Activated naive CD8-positive, alpha-beta T cell treated with anti-CD3 and anti-CD28 coated beads for 36 hours (primary cell): ENCODE results near the gene PRG2. TPM values are rescaled to one million over a fixed set of nuclear protein-coding genes. Genes with fewer than 3 reads are reported as not detected.

Experiments
- DNase-seq: peaks from one replicate; pipeline ENCODE4 v3.0.0; 2021
- H3K27ac Mint-ChIP-seq: one replicate; pipeline ENCODE4 v1.8.0; 2022; ENCODE audit warnings: mild to moderate bottlenecking, moderate library complexity, mixed read lengths
- H3K27me3 Mint-ChIP-seq: one replicate; pipeline ENCODE4 v1.8.0; 2022; ENCODE audit warnings: mild to moderate bottlenecking, mixed read lengths
- H3K36me3 Mint-ChIP-seq: one replicate; pipeline ENCODE4 v1.8.0; 2021; ENCODE audit warnings: mild to moderate bottlenecking, mixed read lengths
- H3K4me1 Mint-ChIP-seq: one replicate; pipeline ENCODE4 v1.8.0; 2021; ENCODE audit warnings: mixed read lengths
- H3K4me3 Mint-ChIP-seq: one replicate; pipeline ENCODE4 v1.8.0; 2022; ENCODE audit warnings: mild to moderate bottlenecking, moderate library complexity, mixed read lengths
- H3K9me3 Mint-ChIP-seq: one replicate; pipeline ENCODE4 v1.8.0; 2022; ENCODE audit warnings: mixed read lengths
- total RNA-seq, 2 experiments: library from RNA; stranded (reverse); gene quantifications; one replicate each; pipeline ENCODE4 v1.2.3, GENCODE V29; 2021

Gene PRG2
- total RNA-seq, 2 experiments from 2014 or later: 0.54 to 2.1 TPM

DNA sequence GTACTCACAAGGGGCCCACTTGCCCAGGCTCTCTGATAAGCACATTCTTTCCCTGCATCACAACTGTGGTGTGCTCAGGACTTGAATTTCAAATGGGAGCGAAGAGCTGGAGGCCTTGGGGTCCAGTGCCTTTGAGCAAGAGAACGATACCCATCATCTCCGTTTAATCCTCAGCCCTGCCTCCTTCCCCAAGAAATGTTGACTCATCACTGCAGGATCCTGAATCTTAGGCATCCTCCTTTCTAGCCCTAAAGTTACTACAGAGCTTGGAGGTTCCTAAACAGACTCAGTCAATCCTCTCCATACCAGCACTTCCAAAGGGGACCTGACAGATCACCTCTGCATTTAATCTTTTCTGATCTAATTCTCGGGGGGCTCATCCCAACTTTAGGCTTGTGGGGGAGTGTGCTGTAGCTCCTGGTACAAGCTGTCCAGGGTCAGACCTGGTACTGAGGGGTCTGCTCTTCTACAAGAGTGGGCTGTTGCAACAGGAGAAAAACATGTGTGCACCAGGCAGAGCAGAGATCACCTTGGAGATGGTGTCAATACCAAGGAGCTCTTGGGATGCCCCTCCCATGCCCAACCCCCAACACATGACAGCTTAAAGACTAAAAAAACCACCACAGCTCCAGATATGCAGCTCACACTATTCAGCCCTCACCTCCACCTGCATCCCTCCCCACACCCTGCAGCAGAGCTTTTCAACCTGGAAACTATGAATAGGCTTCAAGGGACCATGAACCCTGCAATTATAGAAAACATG lies 3.9 kb upstream of the PRG2 start:
- H3K27ac Mint-ChIP-seq: no peak overlapping the region
- no peaks in the 10 kb centered on the region for H3K27me3 Mint-ChIP-seq
- DNase-seq: no peak
- no peaks in the 10 kb centered on the region for H3K36me3 Mint-ChIP-seq
- H3K9me3 Mint-ChIP-seq: no peaks in the 10 kb centered on the region
- no peak overlapping the region for H3K4me3 Mint-ChIP-seq
- H3K4me1 Mint-ChIP-seq: no peaks in the 10 kb centered on the region

DNA sequence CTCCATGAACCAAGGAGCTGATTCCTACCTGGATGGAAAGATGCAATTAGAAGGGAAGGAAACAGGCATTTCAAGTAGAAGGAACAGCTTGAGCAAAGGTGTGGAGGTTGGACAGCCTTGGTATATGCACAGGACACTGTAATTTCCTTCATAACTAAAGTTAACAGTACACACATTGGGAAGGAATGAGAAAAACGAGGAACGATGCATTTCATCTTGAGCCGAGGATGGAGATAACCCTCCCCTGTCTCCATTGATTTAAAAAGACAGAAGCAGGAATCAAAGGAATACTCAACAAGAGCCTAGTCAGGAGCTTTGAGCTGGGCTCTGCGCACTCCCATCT lies 2.3 kb upstream of the PRG2 start:
- no peaks in the 10 kb centered on the region for H3K9me3 Mint-ChIP-seq
- no peaks in the 10 kb centered on the region for H3K27me3 Mint-ChIP-seq
- no peak overlapping the region for H3K4me3 Mint-ChIP-seq
- H3K36me3 Mint-ChIP-seq: no peaks in the 10 kb centered on the region
- H3K27ac Mint-ChIP-seq: no peak overlapping the region
- DNase-seq: no peak
- H3K4me1 Mint-ChIP-seq: no peaks in the 10 kb centered on the region

- no peak overlapping the region for H3K27ac Mint-ChIP-seq
- no peak overlapping the region for H3K4me3 Mint-ChIP-seq
- no peaks in the 10 kb centered on the region for H3K36me3 Mint-ChIP-seq
- DNase-seq: no peak
- no peaks in the 10 kb centered on the region for H3K4me1 Mint-ChIP-seq
- H3K27me3 Mint-ChIP-seq: no peaks in the 10 kb centered on the region
- H3K9me3 Mint-ChIP-seq: no peaks in the 10 kb centered on the region
Measured at GRCh38 chr11:57392066-57392762, 1.8 kb upstream of the PRG2 start.

GRCh38 chr11:57391539-57391938 lies 1.1 kb upstream of the PRG2 start:
- Mint-ChIP-seq H3K27me3 (no peaks in the 10 kb centered on the region), H3K9me3 (no peaks in the 10 kb centered on the region), H3K27ac (no peak overlapping the region), H3K4me3 (no peak overlapping the region), H3K36me3 (no peaks in the 10 kb centered on the region), H3K4me1 (no peaks in the 10 kb centered on the region)
- DNase-seq: no peak

- Mint-ChIP-seq H3K36me3 (no peaks in the 10 kb centered on the region), H3K27ac (no peak overlapping the region), H3K27me3 (no peaks in the 10 kb centered on the region), H3K9me3 (no peaks in the 10 kb centered on the region), H3K4me1 (no peaks in the 10 kb centered on the region), H3K4me3 (no peak overlapping the region)
- DNase-seq: no peak
Measured at GRCh38 chr11:57391111-57391510, 661 bp upstream of the PRG2 start.

GRCh38 chr11:57387289-57388030 lies 3.0 kb downstream of the PRG2 start:
- DNase-seq: no peak
- Mint-ChIP-seq H3K4me1 (no peaks in the 10 kb centered on the region), H3K36me3 (no peaks in the 10 kb centered on the region), H3K4me3 (no peak overlapping the region), H3K27me3 (no peaks in the 10 kb centered on the region), H3K9me3 (no peaks in the 10 kb centered on the region), H3K27ac (no peak overlapping the region)

DNA sequence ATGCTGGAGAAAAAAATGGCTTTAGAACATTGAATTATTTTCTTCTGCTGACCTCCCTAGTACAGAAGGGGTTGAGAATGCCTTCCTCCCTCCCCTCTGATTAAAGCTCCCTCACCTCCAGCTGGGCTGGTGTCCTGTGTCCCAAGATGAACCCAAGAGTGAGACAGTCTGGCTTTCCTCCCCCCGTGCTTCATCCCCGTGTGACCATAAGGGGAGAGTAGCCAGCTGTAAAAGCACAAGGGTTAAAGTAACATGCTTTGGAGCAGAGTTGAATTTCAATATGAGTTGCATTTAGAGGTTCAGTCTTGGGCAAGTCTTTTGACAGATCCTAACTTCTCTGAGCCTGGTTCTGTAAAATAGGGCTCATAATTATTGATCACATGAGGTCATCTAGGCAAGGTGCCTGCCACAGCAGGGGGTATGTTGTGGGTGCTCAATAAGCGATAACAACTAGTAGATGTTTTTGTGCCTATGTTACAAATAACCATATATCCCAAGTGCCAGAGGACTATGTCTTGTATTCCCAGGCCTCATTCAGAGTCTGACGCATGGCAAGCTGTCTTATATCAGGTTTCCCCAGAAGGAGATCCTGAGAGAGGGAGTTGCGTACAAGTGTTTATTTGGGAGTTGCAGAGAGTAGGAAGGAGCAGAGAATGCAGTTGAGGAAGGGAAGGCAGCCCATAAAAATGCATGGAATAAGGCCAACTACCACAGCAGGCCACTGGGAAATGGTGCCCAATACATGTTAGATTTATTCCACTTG lies 4.1 kb downstream of the PRG2 start:
- DNase-seq: no peak
- Mint-ChIP-seq H3K27ac (no peak overlapping the region), H3K36me3 (no peaks in the 10 kb centered on the region), H3K4me3 (no peak overlapping the region), H3K4me1 (no peaks in the 10 kb centered on the region), H3K27me3 (no peaks in the 10 kb centered on the region), H3K9me3 (no peaks in the 10 kb centered on the region)

DNA sequence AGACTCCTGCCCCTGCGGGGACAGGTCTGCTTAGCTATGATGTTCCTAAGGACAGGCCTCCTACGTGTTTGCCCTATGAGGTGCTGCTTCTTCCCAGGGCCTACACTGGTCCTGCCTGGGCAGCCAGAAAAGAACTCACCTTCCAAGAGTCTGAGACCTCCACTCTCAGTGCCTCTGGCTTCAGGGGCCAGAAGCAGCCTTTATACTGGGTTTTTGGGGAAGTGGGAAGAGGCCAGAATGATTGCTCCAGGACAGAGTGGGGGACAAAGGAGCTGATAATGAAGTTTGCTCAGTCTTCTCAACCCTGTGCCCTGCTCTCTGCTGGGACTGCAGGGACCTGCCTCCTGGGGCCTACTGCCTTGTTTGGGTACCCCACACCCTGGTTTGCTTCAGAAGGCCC lies 9.5 kb downstream of the PRG2 start, which contains the start of gene PRG3:
PRG3 (minus strand) TSS at position 176 of the 400 bp plus-strand sequence. CDS start 442 bp downstream, outside the sequence.
- Mint-ChIP-seq H3K36me3 (no peaks in the 10 kb centered on the region), H3K27me3 (peaks cover 12% of the 10 kb centered on the region), H3K9me3 (no peaks in the 10 kb centered on the region), H3K27ac (no peak within 1 kb of the TSS), H3K4me1 (no peaks in the 10 kb centered on the region), H3K4me3 (no peak within 1 kb of the TSS)
- no peak for DNase-seq

DNA sequence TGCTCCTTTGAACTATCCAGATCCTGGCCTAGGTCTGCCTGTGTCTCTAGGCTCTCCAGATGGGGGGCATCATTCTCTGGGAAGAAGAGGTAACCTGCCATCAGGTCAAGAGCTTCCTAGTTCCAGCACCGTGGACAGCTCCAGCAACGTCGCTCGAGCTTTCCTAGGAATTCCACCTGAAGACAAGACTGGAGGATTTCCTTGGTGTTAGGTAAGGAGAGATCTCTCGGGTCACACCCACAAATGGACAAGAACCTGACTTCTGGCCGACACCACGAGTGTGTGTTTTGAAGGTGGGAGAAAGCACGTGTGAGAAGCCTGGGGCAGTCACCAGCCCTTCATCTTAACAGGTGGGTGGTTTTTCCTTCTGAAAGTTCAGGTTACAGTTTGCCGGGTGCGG lies 10.7 kb downstream of the PRG2 start:
- no peaks in the 10 kb centered on the region for H3K9me3 Mint-ChIP-seq

DNA sequence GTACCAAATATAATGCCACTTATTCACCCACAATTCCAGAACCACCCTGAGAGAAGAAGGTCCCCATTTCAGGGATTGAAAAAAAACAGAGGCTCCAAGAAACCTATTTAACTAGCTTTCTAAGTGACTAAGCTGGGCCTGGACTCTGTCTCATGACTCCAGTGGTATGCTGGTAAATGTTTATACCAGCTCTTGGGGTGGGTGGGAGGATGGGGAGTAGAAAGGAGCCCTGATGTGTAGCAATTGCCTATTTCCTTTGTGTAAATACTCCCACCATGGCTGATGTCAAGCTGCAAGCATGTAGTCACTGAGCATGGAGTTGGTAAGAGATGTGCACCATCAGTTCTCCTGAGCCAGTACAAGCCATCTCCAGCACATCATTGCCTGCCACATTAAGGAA lies 12.3 kb downstream of the PRG2 start:
- Mint-ChIP-seq H3K27me3 (peaks cover 12% of the 10 kb centered on the region), H3K9me3 (no peaks in the 10 kb centered on the region), H3K4me1 (no peaks in the 10 kb centered on the region), H3K4me3 (no peak overlapping the region), H3K27ac (no peak overlapping the region), H3K36me3 (no peaks in the 10 kb centered on the region)
- no peak for DNase-seq

More for the DNA sequence above, 10.7 kb downstream of the PRG2 start:
- H3K27me3 Mint-ChIP-seq: peaks cover 12% of the 10 kb centered on the region
- H3K4me1 Mint-ChIP-seq: no peaks in the 10 kb centered on the region
- no peak overlapping the region for H3K27ac Mint-ChIP-seq
- no peak for DNase-seq
- H3K4me3 Mint-ChIP-seq: no peak overlapping the region
- H3K36me3 Mint-ChIP-seq: no peaks in the 10 kb centered on the region

GRCh38 chr11:57377107-57377506 lies 13.3 kb downstream of the PRG2 start:
- no peaks in the 10 kb centered on the region for H3K4me1 Mint-ChIP-seq
- H3K4me3 Mint-ChIP-seq: no peak overlapping the region
- no peaks in the 10 kb centered on the region for H3K36me3 Mint-ChIP-seq
- peaks cover 12% of the 10 kb centered on the region for H3K27me3 Mint-ChIP-seq
- H3K9me3 Mint-ChIP-seq: no peaks in the 10 kb centered on the region
- DNase-seq: no peak
- no peak overlapping the region for H3K27ac Mint-ChIP-seq

DNA sequence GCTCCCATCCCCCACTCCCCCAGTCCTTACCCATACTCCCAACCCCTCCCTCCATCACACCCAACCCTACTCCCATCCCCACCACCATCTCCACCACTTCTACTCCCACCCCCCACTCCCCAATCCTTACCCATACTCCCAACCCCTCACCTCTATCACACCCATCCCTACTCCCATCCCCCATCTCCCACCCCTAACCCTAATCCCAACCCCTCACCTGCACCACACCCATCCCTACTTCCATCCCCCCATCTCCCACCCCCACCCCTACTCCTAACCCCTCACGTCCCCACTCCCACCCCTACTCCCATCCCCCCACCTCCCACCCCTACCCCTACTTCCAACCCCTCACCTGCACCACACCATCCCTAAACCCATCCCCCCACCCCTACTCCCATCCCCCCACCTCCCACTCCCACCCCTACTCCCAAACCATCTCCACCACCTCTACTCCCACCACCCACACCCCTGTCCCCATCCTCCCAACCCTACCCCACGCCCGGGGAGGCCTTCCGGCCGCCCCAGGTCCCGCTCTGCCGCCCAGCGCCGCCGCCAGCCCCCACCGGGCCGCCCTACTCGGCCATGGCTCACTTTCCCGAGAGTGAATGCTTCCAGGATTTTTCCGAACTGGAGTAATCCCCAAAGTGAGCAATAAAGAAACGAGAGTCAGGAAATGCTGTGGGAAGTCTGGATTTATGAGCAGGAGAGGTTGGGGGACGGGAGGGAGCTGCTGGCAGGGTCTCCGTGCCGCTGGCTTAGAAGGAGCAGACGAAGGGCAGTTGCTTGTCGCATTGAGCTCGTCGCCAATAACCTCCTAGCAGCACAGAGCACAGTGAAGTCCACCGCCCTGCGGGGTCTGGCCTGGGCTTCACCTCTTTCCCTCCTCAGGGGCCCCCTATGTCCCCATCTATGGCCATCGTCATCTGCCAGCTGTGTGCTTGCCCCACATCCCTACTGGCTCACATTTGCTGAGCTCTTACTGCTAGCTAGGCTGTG lies 14.1 kb downstream of the PRG2 start:
- no peaks in the 10 kb centered on the region for H3K36me3 Mint-ChIP-seq
- peaks cover 12% of the 10 kb centered on the region for H3K27me3 Mint-ChIP-seq
- no peaks in the 10 kb centered on the region for H3K9me3 Mint-ChIP-seq
- H3K27ac Mint-ChIP-seq: no peak overlapping the region
- no peaks in the 10 kb centered on the region for H3K4me1 Mint-ChIP-seq
- H3K4me3 Mint-ChIP-seq: no peak overlapping the region
- DNase-seq: no peak

GRCh38 chr11:57375490-57375889 lies 15.0 kb downstream of the PRG2 start:
- DNase-seq: no peak
- Mint-ChIP-seq H3K4me3 (no peak overlapping the region), H3K27me3 (peaks cover 12% of the 10 kb centered on the region), H3K36me3 (no peaks in the 10 kb centered on the region), H3K9me3 (no peaks in the 10 kb centered on the region), H3K27ac (no peak overlapping the region), H3K4me1 (no peaks in the 10 kb centered on the region)

DNA sequence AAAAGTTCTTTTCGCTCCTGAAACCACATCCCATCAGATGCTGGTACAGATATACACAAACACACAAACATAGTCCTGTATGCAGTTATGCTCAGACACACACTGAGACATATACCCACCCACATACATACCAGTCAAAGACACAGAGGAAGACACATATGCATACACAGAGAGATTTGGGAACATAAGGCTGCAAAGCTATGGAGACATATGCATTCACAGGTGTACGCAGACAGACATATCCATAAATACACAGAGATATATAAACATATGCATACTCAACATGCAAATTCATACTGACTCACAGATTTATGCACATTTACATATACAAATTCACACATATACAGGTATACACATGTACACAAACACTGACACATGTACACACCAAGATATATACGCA lies 15.5 kb downstream of the PRG2 start:
- Mint-ChIP-seq H3K4me1 (no peaks in the 10 kb centered on the region), H3K36me3 (no peaks in the 10 kb centered on the region), H3K4me3 (no peak overlapping the region), H3K27ac (no peak overlapping the region), H3K9me3 (no peaks in the 10 kb centered on the region), H3K27me3 (peaks cover 12% of the 10 kb centered on the region)
- no peak for DNase-seq
